Ovary (tissue), 3 donors: ENCODE results near the gene SORBS1.

Source experiments
- EP300 ChIP-seq: sonication (generic); formaldehyde crosslinking; IDR thresholded peaks from one replicate; pipeline ENCODE4 v1.6.1; 2017; ENCODE audit warnings: antibody characterized with exemption
- POLR2A ChIP-seq: fragments of 450-650 bp; IDR thresholded peaks from one replicate; pipeline ENCODE4 v1.6.1; 2017; ENCODE audit warnings: antibody characterized with exemption, mild to moderate bottlenecking, moderate library complexity
- TF ChIP-seq, protein P1 (sequence below), 3 donors: fragments of 450-650 bp in 2 of 3; fragments of 200-600 bp in 1 of 3; IDR thresholded peaks; one replicate each; pipeline versions ENCODE4 v1.5.1 to v1.8.0; 2016 to 2022; ENCODE audit warnings: antibody characterized with exemption in 3 of 3, mild to moderate bottlenecking in 1 of 3
- donor health status: DM: no; HTN: no; CAD: no.

DNA sequence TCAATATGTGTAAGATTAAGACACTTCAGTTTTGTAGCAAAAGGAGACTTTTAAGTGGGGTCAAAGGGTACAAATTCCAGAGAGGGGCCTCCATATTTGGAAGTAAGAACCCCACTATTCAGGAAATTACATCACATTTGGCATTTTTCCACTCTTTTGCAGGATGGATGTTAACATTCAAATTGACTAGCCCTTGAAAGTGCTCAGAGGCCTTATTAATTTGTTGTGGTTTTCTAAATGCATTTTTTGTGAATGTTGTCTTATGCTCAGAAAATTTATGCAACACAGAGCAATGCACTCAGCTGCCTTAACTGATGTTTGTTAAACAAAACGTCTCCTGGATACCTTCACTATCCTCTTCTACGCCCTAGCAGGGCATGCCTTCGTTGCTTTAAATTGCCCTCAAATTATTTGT lies 219.4 kb downstream of the SORBS1 start:
- TF ChIP-seq, protein P1, sequence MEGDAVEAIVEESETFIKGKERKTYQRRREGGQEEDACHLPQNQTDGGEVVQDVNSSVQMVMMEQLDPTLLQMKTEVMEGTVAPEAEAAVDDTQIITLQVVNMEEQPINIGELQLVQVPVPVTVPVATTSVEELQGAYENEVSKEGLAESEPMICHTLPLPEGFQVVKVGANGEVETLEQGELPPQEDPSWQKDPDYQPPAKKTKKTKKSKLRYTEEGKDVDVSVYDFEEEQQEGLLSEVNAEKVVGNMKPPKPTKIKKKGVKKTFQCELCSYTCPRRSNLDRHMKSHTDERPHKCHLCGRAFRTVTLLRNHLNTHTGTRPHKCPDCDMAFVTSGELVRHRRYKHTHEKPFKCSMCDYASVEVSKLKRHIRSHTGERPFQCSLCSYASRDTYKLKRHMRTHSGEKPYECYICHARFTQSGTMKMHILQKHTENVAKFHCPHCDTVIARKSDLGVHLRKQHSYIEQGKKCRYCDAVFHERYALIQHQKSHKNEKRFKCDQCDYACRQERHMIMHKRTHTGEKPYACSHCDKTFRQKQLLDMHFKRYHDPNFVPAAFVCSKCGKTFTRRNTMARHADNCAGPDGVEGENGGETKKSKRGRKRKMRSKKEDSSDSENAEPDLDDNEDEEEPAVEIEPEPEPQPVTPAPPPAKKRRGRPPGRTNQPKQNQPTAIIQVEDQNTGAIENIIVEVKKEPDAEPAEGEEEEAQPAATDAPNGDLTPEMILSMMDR (IDR thresholded peaks at IDR 0.05), result no peak
- TF ChIP-seq EP300 (no peak), POLR2A (no peak)
